ENCODE measurements around the gene TMEM170A. TPM values are rescaled to one million over a fixed set of nuclear protein-coding genes. Genes with fewer than 3 reads are reported as not detected.

TMEM170A gene
- polyA plus RNA-seq, 1 donor (not counting 4 experiments of a cell fraction or from before 2014, with no cell fraction given) = 22.1 TPM

DNA sequence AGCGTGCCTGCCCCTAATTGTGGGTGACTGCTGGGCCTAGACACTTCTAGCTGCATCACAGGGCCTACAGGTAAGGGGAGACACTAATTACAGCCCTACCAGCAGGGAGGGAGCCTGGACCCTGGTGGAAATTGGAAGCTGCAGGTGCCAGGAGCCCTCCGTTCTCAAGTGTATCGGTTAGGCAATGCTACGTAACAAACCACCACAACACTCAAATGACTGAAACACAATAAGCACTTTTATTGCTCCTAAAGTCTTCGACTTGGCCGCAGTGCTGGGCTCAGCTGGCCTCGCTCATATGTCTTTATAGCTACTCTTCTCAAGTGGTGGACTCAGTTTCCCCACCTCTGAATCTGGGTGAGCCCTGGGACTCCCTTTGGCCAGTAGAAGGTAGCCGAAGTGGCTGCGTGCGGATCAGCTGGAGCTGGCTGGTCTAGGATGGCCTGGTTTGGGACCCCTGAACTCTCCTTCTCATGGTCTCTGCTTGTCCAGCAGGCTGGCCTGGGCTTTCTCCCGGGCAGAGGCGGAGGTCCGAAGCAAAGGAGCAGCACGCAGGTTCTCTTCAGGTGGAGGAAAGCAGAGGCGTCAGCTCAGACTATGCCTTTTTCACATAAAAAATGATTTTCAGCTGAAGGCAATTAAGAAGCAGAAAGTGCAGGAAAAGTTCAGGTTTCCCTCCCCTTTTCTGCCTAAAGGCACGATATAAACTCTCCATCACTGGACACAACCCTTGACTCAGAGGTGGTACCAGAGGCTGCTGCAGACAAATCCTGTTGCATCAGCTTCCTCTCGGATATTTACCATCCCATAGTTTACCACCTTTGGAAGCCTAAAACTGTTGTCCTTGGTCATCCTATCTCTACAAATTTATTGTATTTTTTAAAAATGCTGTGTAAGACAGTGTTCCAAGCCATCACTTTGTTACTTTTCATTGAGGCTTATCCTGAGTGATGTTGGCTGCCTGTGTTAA is 8.7 kb upstream of the TMEM170A start:
- Histone ChIP-seq H3K4me2 (ENCODE audit: control insufficient read depth, extremely low read depth, insufficient read depth, low read depth, low read length) (no peak overlapping the region), H3K27me3 (ENCODE audit: control insufficient read depth, extremely low read depth, insufficient read depth, low read length) (no peaks in the 10 kb centered on the region), H3K9ac (ENCODE audit: control insufficient read depth, extremely low read depth, insufficient read depth, low read length) (no peak overlapping the region), H3K4me3 (ENCODE audit: control insufficient read depth in 2 of 3, extremely low read depth in 1 of 3, insufficient read depth in 2 of 3, low read depth in 1 of 3, low read length in 3 of 3) (no peak overlapping the region), H3K79me2 (ENCODE audit: control insufficient read depth, insufficient read depth, low read length) (no peaks in the 10 kb centered on the region), H3K9me1 (ENCODE audit: control insufficient read depth, extremely low read depth, insufficient read depth, low read length) (no peaks in the 10 kb centered on the region), H4K20me1 (ENCODE audit: control insufficient read depth, extremely low read depth, insufficient read depth, low read length) (no peaks in the 10 kb centered on the region), H3K4me1 (ENCODE audit: control insufficient read depth, extremely low read depth, insufficient read depth, low read length) (peaks cover 13% of the 10 kb centered on the region), H3K36me3 (ENCODE audit: control insufficient read depth in 2 of 2, extremely low read depth in 1 of 2, insufficient read depth in 2 of 2, low read length in 2 of 2) (no peaks in the 10 kb centered on the region), H3K27ac (ENCODE audit: control insufficient read depth, insufficient read depth, low read length) (no peak overlapping the region), H3K9me3 (ENCODE audit: control insufficient read depth, low read depth, low read length) (no peaks in the 10 kb centered on the region), H2AFZ (ENCODE audit: control insufficient read depth, low read length) (no peak overlapping the region)
- DNase-seq (ENCODE audit: low read depth, low spot score) (no peak), FAIRE-seq (no peak)
- dilution Hi-C loops (cut with MboI; ENCODE audit: extremely low pct_ligation_motif_present, low sequenced_read_pairs) = no loop called here
- TF ChIP-seq EZH2 (IDR thresholded peaks at IDR 0.05; ENCODE audit: low read length) = no peak
- TF ChIP-seq, protein P1, sequence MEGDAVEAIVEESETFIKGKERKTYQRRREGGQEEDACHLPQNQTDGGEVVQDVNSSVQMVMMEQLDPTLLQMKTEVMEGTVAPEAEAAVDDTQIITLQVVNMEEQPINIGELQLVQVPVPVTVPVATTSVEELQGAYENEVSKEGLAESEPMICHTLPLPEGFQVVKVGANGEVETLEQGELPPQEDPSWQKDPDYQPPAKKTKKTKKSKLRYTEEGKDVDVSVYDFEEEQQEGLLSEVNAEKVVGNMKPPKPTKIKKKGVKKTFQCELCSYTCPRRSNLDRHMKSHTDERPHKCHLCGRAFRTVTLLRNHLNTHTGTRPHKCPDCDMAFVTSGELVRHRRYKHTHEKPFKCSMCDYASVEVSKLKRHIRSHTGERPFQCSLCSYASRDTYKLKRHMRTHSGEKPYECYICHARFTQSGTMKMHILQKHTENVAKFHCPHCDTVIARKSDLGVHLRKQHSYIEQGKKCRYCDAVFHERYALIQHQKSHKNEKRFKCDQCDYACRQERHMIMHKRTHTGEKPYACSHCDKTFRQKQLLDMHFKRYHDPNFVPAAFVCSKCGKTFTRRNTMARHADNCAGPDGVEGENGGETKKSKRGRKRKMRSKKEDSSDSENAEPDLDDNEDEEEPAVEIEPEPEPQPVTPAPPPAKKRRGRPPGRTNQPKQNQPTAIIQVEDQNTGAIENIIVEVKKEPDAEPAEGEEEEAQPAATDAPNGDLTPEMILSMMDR (optimal IDR thresholded peaks at IDR 0.05 in 1 of 3, IDR thresholded peaks at IDR 0.05 in 1 of 3, conservative IDR thresholded peaks at IDR 0.05 in 1 of 3; ENCODE audit: extremely low read depth in 1 of 3, insufficient read depth in 2 of 3, low read length in 3 of 3) = no peak

DNA sequence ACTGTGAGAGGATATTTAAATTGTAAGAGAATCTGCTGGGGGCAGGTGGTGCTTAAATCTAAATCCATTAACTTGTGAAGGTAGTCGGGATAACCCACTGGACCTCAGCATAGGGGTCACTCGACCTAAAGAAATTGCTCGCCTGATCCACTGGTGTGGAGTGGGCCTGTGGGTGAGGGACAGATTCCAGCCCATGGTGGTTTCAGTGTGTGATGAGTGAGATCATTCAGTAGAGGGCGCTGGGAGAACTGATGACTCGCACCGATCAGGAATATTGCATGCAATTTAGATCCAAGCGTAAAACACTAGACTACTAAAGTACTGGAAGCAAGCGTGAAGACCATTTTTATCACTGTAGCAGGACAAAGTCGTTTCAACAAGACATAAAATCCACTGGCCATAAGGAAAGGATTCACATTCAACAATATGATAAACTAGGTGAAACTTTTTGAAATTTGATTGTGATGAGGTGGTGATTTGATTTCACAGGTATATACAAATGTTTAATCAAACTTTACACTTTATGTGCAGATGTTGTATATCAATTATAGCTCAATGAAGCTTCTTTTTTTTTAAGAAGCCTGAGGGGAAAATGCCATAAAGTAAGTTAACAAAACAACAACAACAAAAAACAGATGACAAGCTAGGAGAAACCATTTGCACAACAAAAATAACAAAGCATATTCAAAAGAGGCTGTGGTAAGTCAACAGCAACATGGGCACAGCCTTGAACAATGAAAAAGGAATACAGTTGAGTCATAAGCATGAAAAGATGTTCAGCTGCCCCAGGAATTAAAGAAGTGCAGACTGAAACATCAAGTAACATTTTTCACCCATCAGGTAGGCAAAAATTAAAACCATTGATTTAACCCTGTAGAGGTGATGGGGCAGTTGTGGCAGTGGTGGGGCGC is 7.5 kb upstream of the TMEM170A start:
- no peaks in the 10 kb centered on the region for H3K79me2 ChIP-seq (ENCODE audit: control insufficient read depth, insufficient read depth, low read length)
- H2AFZ ChIP-seq (ENCODE audit: control insufficient read depth, low read length) = no peak overlapping the region
- no peak overlapping the region for H3K4me3 ChIP-seq (ENCODE audit: control insufficient read depth in 2 of 3, extremely low read depth in 1 of 3, insufficient read depth in 2 of 3, low read depth in 1 of 3, low read length in 3 of 3)
- H3K4me1 ChIP-seq (ENCODE audit: control insufficient read depth, extremely low read depth, insufficient read depth, low read length) = peaks cover under 1% of the 10 kb centered on the region
- H3K9me3 ChIP-seq (ENCODE audit: control insufficient read depth, low read depth, low read length) = no peaks in the 10 kb centered on the region
- peak; percentile 88 for FAIRE-seq
- no peak overlapping the region for H3K27ac ChIP-seq (ENCODE audit: control insufficient read depth, insufficient read depth, low read length)
- no peak for DNase-seq (ENCODE audit: low read depth, low spot score)
- H3K4me2 ChIP-seq (ENCODE audit: control insufficient read depth, extremely low read depth, insufficient read depth, low read depth, low read length) = no peak overlapping the region
- TF ChIP-seq EZH2 (IDR thresholded peaks at IDR 0.05; ENCODE audit: low read length) = no peak
- TF ChIP-seq, protein P1 (optimal IDR thresholded peaks at IDR 0.05 in 1 of 3, IDR thresholded peaks at IDR 0.05 in 1 of 3, conservative IDR thresholded peaks at IDR 0.05 in 1 of 3; ENCODE audit: extremely low read depth in 1 of 3, insufficient read depth in 2 of 3, low read length in 3 of 3) = peak; percentile 77 to 94 (median 90)
- no peaks in the 10 kb centered on the region for H3K36me3 ChIP-seq (ENCODE audit: control insufficient read depth in 2 of 2, extremely low read depth in 1 of 2, insufficient read depth in 2 of 2, low read length in 2 of 2)
- no peaks in the 10 kb centered on the region for H3K9me1 ChIP-seq (ENCODE audit: control insufficient read depth, extremely low read depth, insufficient read depth, low read length)
- H4K20me1 ChIP-seq (ENCODE audit: control insufficient read depth, extremely low read depth, insufficient read depth, low read length) = no peaks in the 10 kb centered on the region
- dilution Hi-C loops (cut with MboI; ENCODE audit: extremely low pct_ligation_motif_present, low sequenced_read_pairs) = no loop called here
- no peaks in the 10 kb centered on the region for H3K27me3 ChIP-seq (ENCODE audit: control insufficient read depth, extremely low read depth, insufficient read depth, low read length)
- no peak overlapping the region for H3K9ac ChIP-seq (ENCODE audit: control insufficient read depth, extremely low read depth, insufficient read depth, low read length)

Measured in keratinocyte (primary cell).